ENCODE measurements around the gene TMEFF1.

TMEFF1 gene

DNA sequence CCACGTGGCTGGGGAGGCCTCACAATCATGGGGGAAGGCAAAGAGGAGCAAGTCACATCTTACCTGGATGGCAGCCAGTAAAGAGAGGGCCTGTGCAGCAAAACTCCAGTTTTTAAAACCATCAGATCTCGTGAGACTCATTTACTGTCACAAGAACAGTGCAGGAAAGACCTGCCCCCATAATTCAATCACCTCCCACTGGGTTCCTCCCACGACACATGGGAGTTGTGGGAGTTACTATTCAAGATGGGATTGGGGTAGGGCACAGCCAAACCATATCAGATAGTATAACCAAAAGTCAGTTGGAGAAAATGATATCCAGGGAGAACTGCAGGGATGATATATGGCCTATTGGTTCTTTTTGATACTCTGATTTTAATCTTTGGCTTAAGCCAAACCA lies 94.9 kb downstream of the TMEFF1 start:
- no peak for DNase-seq (ENCODE audit: extremely low read depth in 1 of 2, low read depth in 1 of 2)

DNA sequence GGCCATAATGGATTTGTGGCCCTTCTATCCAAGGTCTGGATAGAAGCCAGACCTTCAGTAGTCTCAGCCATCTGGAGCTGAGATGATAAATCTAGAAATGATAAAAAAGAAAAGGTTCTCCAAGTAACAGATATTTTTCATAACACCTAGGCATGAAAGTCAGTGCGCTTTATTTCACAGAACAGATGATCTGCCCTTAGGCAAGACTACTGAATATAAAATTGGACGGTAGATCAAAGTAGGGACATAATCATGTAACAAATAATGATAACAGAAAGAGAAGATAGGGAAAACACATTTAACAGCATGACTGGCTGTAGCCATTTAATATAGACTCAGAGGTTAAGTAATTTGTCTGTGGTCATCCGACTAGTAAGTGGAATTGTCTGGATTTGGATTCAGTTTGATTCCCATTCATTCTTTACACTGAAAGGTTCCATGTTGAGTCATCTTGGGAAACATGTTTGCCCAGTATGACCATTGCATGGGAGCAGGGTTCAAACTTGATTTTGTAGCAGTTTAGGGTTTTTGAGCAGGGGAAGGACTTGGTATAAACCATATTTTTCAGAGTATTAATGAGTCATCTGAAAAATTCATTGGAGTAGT lies 100.8 kb downstream of the TMEFF1 start:
- DNase-seq (ENCODE audit: extremely low read depth in 1 of 2, low read depth in 1 of 2), result no peak

DNA sequence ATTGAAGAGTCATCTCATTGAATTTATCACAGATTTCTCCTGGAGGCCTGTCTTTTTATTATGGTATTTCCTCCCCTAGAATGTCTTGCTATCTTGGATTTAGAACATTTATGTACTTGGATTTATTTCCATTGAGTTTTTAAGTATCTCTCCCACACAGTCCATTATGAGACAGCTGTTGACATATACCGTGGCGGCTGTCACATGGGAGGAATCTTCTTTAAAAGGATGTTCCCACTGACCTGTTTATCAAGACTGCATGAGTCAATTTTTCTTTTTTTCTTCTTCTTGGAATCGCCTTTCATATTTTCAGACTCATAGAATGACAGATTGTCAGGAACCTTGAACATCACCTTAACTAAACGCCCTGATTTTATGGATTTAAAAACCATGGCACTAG lies 102.1 kb downstream of the TMEFF1 start:
- DNase-seq (ENCODE audit: extremely low read depth in 1 of 2, low read depth in 1 of 2), result no peak

DNA sequence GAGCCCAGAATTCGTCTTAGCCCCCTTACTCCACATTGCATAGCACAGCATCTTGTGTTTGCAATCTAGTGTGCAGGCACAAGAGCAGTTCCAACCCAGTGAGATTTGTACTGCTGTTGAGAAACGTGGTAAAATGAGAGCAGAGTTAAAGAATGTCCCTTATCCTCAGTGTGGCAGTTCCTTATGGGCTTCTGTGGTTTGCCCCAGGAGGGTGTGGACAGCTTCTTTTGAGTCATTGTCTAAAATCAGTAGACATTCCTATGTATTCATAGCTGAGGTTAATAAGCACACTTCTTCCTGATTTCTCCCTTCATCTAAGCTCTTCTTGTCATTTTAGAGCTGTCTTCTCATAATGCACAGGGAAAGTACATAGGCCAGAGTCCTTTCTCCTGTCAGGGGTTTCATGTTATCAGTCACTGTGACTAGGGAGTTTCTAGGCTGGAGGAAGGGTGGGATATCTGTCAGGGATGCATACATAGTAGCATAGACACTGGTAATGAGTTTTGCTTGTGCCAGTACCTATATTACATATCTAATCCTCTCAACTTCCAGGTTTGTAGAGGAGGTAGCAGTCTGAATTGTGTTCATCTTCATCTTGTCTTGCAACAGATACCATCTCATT lies 102.9 kb downstream of the TMEFF1 start:
- no peak for DNase-seq (ENCODE audit: extremely low read depth in 1 of 2, low read depth in 1 of 2)

DNA sequence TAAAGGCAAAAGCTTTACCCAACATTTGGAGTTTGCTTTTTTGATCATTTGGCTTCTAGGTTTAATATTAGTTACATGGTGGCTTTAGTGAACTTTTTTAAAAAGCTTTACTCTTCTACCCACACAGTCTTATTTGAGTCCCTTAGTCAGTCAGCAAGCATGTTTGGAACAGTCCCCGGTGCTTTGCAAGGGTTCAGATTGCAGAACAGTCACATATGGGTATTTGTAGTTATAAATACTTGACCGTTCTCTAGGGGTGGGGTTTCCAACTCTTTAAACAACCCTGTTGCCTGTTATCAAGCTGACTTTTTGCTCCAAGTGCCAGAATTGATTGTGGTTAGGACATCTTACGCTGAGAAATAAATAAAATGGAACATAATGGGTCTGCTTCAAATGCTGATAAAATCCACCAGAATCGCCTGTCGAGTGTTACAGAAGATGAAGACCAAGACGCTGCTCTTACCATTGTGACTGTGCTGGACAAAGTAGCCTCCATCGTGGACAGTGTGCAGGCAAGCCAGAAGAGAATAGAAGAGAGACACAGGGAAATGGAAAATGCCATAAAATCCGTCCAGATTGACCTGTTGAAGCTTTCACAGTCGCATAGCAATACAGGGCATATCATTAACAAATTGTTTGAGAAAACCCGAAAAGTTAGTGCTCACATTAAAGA lies 105.0 kb downstream of the TMEFF1 start, which contains the start of gene CAVIN4:
Gene CAVIN4 (plus strand): TSS at position 304 of the 673 bp plus-strand sequence. CDS start 65 bp downstream, at position 369.
- DNase-seq (ENCODE audit: extremely low read depth in 1 of 2, low read depth in 1 of 2), result no peak

DNA sequence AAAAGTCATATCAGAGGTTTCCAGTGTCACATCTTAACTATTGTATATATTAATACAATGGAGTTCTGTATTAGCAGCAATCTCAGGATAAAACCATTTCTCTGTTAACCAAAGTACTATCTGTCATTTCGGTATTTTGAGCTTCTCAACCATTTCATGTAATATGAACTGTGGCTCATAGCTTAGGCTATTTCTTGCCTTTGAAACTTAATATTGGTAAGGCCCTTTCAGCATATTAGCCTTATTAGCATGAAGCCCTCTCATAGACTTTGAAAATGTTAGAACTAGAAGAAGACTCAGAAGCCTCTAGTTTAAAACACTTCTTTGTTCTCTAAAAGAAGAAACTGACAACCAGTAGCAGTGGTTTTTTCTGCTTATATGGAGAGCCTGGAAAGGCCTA lies 105.7 kb downstream of the TMEFF1 start:
- DNase-seq (ENCODE audit: extremely low read depth in 1 of 2, low read depth in 1 of 2), result no peak

DNA sequence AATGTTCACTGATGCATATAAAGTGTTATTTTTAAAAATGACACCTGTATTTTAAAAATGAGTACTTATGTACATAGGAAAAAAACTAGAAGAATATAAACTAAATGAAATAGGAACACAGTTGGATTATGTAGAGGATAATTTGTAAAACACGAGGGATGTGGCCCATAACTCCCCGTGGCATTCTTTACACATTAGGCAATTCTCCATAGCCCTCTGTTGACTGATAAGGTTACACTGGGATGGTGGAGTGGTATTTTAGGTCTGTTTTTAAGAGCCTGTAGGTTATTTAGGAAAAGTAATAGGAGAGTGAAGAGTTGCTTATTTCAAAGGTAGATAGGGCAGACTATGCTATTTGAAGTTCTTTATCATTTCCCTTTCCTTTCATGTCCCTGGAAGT lies 106.7 kb downstream of the TMEFF1 start:
- DNase-seq (ENCODE audit: extremely low read depth in 1 of 2, low read depth in 1 of 2), result no peak

DNA sequence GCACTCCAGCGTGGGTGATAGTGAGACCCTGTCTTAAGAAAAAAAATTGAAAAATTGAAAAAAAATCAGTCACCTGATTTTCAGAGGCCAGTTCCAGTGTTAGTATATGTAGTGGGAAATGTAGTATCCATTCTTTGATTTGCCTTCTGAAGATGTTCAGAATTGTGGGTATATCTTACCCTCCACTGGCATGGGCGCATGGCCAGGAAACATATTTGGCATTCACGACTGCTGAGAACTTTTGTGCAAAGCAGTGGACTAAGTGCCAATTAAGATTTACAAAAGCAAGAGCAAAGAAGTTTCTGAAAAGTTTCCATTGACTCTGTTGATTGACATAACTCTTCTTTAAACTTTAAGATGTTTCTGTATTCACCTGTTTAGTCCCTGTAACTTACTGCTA lies 107.3 kb downstream of the TMEFF1 start:
- no peak for DNase-seq (ENCODE audit: extremely low read depth in 1 of 2, low read depth in 1 of 2)

DNA sequence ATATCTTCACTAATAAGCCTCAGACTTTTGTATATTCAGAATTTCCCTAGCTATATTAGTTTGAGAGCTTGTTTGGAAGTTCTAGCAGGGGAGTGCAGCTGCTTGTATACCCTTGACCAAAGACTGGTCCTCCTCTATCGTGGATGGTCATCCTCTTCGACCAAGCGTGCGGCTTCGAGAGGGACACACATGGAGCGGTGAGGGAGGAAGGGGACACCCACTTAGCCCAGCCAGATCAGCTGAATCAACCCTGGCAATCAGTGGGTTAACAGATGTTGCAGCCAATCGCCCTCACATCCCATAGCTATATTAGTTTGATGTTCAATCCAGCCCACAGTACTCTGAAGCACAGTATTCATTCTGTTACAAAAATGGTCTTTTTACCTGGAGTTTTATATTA lies 108.1 kb downstream of the TMEFF1 start:
- no peak for DNase-seq (ENCODE audit: extremely low read depth in 1 of 2, low read depth in 1 of 2)

DNA sequence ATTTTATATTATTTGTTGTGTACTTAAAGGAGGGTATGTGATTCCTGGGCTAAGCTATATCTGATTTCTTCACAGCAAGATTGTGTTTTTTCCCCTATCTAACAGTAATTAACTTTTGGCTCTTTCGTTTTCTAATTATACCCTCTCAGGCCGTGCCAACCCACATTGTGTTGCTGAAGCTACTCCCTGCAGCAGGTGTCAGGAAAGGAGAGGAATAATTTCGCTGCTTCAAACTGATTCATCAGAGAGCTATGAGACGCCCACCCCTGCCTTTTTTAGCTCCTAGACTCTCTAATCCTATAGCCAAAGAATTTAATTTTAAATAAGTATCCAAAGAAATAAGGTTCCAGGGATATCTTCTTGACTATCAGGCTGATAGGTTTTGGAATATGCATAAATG lies 108.7 kb downstream of the TMEFF1 start:
- DNase-seq (ENCODE audit: extremely low read depth in 1 of 2, low read depth in 1 of 2), result no peak

DNA sequence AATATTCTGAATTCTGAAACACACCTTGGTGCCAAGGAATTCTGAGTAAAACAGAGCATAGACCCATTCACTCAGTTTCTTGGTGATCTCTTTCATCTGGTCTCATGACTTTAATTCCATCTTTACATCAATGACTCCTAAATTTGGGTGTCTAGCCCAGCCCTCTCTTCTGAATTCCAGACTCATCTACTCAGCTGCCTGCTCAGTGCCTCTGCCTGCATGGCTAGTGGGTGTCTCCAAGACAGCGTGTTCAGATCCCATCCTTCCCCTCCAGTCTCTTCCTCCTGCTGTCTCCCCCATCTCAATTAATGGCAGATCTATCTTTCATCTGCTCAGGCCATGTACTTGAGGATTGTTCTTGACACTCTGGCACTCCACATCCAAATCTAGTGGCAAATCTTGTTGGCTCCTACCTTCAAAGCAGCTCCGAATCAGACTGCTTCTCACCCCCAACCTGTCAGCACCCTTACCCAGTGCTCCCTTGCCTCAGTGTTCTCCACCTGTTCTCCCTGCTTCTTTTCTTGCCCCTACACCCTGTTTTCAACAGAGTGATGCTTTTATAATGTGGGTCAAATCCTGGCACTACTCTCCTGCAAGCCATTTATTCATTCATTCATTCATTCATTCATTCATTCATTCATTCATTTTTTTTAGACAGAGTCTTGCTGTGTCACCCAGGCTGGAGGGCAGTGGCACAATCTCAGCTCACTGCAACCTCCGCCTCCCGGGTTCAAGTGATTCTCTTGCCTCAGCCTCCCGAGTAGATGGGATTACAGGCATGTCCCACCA lies 110.3 kb downstream of the TMEFF1 start:
- no peak for DNase-seq (ENCODE audit: extremely low read depth in 1 of 2, low read depth in 1 of 2)

DNA sequence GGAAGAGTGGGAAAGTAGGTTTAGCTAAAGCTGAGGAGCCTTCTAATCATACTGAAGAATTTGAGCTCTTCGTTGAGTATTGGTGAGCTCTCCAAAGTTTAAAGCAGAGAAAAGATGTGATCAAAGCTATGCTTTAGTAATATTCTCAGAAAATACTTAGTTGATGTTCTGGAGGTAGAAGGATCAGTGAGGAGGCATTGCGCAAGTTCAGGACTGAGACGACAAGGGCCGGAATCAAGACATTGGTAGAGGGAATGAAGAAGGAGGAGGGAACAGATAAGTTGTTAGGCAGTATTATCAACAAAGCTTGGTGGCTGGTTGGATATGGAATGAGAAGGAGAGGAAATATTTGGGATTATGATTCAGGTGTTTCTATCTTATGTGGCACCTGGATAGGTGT lies 112.0 kb downstream of the TMEFF1 start:
- no peak for DNase-seq (ENCODE audit: extremely low read depth in 1 of 2, low read depth in 1 of 2)

DNA sequence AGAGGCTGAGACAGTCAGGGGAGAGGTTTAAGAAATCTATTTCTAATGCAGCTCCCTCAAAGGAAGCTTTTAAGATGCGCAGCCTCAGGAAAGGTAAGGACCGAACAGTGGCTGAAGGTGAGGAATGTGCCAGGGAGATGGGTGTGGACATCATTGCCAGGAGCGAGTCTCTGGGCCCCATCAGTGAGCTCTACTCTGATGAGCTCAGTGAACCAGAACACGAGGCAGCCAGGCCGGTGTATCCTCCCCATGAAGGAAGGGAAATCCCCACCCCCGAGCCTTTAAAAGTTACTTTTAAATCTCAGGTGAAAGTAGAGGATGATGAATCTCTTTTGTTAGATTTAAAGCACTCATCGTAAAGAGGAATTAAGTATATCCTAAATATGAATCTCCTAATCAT lies 113.1 kb downstream of the TMEFF1 start:
- no peak for DNase-seq (ENCODE audit: extremely low read depth in 1 of 2, low read depth in 1 of 2)

DNA sequence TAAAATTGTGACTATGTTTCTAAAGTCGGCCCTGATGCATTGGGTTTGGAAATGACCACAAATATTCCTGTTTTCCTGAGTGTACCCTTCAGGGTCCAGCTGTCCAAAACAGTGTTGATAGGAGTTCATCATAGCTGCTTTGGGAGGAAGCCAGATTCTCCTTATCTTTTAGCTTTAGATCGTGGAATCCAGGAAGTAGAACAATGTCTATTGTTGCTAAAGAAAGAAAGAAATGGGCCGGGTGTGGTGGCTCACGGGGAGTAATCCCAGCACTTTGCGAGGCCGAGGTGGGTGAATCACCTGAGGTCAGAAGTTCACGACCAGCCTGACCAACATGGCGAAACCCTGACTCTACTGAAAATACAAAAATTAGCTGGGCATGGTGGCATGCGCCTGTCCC lies 114.4 kb downstream of the TMEFF1 start:
- no peak for DNase-seq (ENCODE audit: extremely low read depth in 1 of 2, low read depth in 1 of 2)

DNA sequence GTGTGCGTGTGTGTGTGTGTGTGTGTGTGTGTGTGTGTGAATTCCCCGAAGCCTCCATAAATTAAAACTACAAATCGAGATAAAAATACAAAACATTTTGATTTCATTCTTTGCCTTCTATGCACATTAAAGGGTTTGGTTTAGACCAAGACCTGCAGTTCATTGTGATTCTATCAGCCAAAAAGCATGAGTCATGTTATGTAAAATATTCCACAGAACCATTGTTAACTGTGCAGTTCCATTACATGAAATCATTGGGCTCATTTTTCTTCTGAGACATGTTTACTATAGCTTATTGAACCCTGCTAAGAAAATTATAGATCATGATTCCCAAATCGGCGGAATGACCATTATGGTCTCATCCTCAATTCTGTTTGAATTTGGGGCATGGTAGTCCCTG lies 116.6 kb downstream of the TMEFF1 start:
- DNase-seq (ENCODE audit: extremely low read depth in 1 of 2, low read depth in 1 of 2), result no peak

DNA sequence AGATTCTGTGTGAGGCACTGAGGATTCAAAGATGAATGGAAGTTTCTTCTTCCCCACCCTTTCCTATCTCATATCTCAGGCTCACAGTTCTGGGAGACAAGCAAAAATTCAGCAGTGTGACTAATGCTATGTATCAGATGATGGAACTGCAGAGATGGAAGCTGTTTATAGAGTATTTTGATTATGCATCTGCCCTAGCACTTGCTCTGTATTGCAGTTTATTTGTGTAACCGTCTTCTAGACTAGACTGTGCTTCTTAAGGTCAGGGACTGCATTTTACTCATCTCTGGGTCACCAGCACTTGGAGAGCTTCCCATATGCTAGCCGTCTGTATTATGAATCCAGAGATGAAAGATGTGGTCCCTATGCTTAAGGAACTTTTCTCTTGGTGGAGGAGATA lies 117.5 kb downstream of the TMEFF1 start:
- DNase-seq (ENCODE audit: extremely low read depth in 1 of 2, low read depth in 1 of 2), result no peak

DNA sequence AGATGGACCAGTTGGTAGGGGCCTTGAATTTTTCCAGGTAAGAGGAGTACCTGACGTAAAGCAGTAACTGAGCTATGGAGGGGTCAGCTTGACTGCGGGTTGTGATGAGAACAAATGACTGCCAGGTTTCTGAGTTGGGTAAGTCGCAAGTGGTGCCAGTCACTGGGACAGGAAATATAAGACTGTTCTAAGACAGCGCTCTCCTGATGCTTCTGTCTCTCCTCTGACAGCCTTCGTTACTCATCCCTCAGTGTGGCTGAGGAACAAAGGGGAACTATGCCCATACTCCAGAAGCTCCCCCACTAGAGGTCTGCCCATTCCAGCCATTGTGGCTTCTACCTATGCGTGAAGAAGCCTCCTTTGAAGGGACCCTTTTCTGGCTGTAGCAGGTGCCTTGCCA lies 118.2 kb downstream of the TMEFF1 start:
- DNase-seq (ENCODE audit: extremely low read depth in 1 of 2, low read depth in 1 of 2), result no peak

DNA sequence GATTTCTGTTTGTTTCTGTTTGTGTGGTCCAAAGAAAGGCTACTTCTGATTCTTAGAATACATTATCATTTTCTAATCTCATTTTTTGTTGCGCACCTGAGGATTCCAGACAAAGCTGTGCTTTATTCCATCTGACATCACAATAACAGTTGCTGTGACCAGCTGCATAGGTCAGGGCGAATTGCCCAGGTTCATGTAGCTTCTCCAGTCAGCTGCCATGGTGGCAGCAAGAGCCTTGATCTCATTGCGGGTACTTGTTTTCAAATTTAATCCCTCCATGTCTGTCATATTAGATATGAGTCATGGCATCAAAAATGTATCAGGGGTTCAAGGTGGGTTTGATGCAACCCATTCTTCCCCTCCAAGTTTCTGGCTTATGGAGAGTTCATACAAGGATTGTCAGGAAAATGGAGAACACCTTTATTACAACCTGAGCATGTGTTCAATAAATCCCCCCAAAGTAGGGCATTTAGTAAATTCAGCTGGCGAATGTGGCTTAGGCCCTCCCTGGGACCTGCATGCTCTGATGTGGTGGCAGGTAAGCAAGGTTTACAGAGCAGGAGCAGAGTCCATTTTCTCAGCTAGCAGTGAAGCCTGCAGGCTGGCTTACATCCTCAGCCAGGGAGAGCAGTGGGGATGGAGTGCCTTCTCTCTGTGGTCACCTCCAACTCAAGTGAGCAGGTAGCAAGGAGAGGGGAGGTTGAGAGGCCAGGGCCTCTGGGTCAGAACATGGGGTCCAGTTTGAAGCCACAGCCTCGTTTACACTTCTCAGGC lies 118.9 kb downstream of the TMEFF1 start:
- DNase-seq (ENCODE audit: extremely low read depth in 1 of 2, low read depth in 1 of 2), result no peak

DNA sequence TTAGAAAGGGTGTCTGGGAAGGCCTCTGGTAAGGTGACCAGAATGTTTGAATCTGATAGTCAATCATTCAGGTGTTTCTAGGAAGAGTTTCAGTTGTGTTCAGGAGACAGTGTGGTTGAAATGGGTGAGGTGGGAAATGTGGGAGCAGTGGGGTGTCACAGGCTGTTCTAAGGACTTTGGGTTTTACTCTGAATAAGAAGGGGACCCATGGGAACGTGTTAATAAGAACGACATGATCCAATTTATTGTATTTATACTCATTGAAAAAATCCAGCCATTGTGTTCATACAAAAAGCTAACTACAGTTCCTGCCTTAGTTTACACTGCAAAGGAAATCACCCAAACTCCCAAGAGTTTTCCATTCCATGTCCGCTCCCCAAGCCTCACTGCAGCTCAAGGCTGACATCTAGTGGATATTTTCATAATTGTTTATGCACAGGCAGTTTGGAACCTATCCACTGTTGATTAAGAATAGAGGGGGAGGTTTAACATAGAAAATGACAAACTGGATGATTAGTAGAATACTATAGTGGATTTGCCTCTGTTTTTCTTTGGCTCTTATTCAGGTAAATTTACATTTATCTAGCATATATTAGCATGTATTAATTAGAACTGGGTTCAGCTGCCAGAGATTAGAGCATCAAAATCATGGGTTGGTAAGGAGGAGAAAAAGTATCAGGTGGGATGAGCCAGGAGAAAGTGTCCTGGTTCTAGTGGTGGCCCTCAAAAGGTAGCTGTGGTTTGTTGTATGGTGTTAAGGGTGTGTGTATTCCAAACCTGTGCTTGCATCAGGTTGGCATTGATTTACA lies 122.6 kb downstream of the TMEFF1 start:
- no peak for DNase-seq (ENCODE audit: extremely low read depth in 1 of 2, low read depth in 1 of 2)

DNA sequence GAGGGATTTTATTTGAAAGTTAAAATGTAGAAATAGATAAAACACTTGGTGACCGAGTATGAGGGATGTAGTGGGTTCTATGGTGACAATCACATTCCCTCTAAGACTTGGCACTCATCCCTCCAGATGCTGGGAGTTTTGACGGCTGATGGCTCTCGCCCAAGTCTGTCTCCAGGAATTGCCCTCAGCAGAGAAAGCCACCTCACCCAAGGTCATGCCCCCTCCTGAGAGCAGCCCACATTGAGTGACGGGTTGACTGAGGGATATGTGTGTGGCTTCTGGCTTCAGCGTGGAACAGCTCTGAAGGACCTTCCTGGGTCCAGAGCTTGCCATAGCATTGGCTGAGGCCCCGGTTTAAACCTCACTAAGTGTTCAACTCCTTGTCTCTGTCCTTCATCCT lies 124.3 kb downstream of the TMEFF1 start:
- DNase-seq (ENCODE audit: extremely low read depth in 1 of 2, low read depth in 1 of 2), result no peak
